Mucosa of rectum (tissue), 2 donors: ENCODE results near the gene RHCG.
"Not testable (repeated sequence)": the region's sequence is repeated elsewhere in the genome, so short reads cannot be mapped to it uniquely, and the experiment has no call there.

Experiments used
- H3K27ac ChIP-seq, 2 donors: one replicate each; pipeline ENCODE4 v1.7.0; 2013; ENCODE audit warnings: inconsistent platforms in 2 of 2, low read depth in 2 of 2, low read length in 2 of 2
- H3K27me3 ChIP-seq, 2 donors: one replicate each; pipeline ENCODE4 v1.7.0; 2013; ENCODE audit warnings: low read length in 2 of 2; ENCODE audit not compliant: control insufficient read depth in 2 of 2, insufficient read depth in 2 of 2
- H3K36me3 ChIP-seq, 2 donors: one replicate each; pipeline ENCODE4 v1.7.0; 2013; ENCODE audit warnings: low read length in 2 of 2; ENCODE audit not compliant: control insufficient read depth in 2 of 2, insufficient read depth in 2 of 2
- H3K4me1 ChIP-seq, 2 donors: one replicate each; pipeline ENCODE4 v1.7.0; 2013; ENCODE audit warnings: low read length in 2 of 2, mild to moderate bottlenecking in 1 of 2; ENCODE audit not compliant: control insufficient read depth in 2 of 2, insufficient read depth in 2 of 2
- H3K4me3 ChIP-seq, 2 donors: one replicate each; pipeline ENCODE4 v1.7.0; 2013; ENCODE audit warnings: low read length in 2 of 2
- H3K9ac ChIP-seq, 2 donors: one replicate each; pipeline ENCODE4 v1.7.0; 2013; ENCODE audit warnings: low read length in 2 of 2, low read depth in 1 of 2, mild to moderate bottlenecking in 1 of 2
- H3K9me3 ChIP-seq, 2 donors: one replicate each; pipeline ENCODE4 v1.7.0; 2013; ENCODE audit warnings: low read length in 2 of 2; ENCODE audit not compliant: control insufficient read depth in 2 of 2
- donor health status: healthy.
- donor health status: Normal muscosa, but diverticular disease.

RHCG gene

DNA sequence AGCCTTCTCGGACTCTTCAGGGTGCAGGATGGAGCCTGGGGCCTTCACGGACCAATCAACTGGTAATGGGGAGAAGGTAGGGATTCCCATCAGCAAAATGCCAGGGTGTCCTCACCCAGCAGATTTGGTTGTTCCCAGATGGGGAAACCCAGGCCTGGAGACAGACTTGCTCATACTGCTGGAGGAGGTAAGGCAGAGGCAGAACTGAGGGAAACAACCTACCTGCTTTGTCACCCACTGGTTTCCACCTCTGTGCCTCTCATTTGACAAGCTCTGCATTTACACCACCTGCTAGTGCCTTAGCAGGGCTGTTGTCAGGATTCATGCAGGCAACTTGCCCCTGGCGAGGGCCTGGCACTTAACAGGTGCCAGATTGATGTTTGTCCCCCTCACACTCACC, 15.9 kb downstream of the RHCG start:
- Histone ChIP-seq H3K36me3 (no peaks in the 10 kb centered on the region), H3K4me3 (no peak overlapping the region), H3K27ac (no peak overlapping the region), H3K9me3 (no peaks in the 10 kb centered on the region), H3K27me3 (peaks cover 0 to 9% of the 10 kb centered on the region in 2 donors), H3K4me1 (no peaks in the 10 kb centered on the region), H3K9ac (no peak overlapping the region)

DNA sequence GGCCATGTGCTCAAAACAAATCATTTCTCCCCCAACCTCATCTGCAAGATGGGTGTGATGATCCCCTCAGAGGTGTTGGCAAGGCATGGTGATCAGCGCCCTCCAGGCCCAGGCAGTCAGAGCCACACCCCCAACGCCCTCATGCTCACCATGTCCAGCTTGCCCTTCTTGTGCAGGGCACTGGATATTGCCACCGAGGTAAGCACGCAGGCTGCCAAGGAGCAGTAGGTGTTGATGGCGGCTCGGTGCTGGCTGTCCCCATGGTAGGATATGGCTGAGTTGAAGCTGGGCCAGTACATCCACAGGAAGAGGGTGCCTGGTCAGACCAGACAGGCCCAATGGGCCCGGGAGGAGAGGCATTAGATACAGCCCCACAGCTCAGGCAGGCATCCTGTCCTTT, 17.2 kb downstream of the RHCG start:
- no peaks in the 10 kb centered on the region for H3K4me1 ChIP-seq
- H3K4me3 ChIP-seq: no peak overlapping the region
- H3K9ac ChIP-seq: no peak overlapping the region
- peaks cover 0 to 9% of the 10 kb centered on the region in 2 donors for H3K27me3 ChIP-seq
- H3K27ac ChIP-seq: no peak overlapping the region
- H3K9me3 ChIP-seq: no peaks in the 10 kb centered on the region
- no peaks in the 10 kb centered on the region for H3K36me3 ChIP-seq

DNA sequence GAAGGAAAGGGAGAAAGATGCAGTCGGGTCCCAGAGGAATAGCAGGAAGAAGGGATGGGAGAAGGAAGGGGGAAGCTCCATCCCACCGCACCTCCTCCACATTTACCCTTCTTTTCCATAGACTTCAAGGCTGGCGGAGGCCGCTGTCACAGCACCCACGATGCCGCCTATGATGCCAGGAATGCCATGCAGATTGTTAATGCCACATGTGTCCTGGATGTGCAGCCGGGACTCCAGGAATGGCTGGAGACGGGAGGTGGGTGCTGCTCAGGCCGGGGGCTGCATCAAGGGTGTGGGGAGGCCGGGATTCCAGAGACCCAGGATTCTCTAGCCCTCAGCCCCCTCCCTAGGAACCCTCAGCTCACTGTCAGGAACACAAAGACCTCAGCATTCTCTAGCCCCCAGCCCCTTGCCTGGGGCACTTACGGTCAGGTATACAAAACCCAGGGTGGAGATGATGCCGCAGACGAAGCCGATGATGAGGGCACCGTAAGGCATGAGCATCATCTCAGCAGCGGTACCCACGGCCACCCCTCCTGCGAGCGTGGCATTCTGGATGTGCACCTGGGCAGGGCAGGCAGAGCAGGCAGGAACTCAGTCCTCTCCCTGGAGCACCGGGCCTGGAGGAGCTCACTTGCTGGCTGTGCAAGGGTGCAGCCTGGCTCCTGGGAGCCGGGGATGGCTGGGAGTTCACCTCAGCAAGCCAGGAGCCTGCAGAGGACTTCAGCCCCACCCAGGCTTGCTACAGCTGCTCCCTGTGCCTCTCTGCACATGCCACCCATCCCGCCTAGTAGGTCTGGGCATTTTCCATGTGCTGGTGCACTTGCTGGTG, 18.8 kb downstream of the RHCG start:
- Histone ChIP-seq H3K9me3 (no peaks in the 10 kb centered on the region), H3K27ac (no peak overlapping the region)

DNA sequence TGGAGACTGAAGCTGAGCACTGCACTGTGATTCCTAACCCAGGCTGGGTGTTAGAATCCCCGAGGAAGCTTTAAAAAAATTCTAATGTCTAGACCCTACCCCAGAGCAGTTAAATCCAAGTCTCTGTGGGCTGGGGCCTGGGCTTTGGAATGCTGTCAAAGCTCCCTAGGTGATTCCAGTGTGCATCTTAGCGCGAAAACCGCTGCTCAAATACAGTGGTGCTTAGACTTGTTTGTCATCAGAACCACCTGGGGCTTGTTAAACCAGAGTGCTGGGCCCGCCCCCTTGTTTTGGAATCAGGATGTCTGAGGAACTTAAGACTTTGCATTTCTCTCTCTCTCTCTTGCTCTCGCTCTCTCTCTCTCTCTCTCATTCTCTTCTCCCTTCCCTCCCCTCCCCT, 20.7 kb downstream of the RHCG start:
- Histone ChIP-seq H3K9me3 (no peaks in the 10 kb centered on the region), H3K36me3 (no peaks in the 10 kb centered on the region), H3K4me3 (no peak overlapping the region), H3K27me3 (peaks cover 5 to 15% of the 10 kb centered on the region in 2 donors), H3K9ac (no peak overlapping the region), H3K27ac (no peak overlapping the region), H3K4me1 (no peaks in the 10 kb centered on the region)

More for the DNA sequence above, 18.8 kb downstream of the RHCG start:
- Histone ChIP-seq H3K9ac (no peak overlapping the region), H3K36me3 (no peaks in the 10 kb centered on the region), H3K4me3 (no peak overlapping the region), H3K4me1 (no peaks in the 10 kb centered on the region), H3K27me3 (peaks cover 0 to 14% of the 10 kb centered on the region in 2 donors)

DNA sequence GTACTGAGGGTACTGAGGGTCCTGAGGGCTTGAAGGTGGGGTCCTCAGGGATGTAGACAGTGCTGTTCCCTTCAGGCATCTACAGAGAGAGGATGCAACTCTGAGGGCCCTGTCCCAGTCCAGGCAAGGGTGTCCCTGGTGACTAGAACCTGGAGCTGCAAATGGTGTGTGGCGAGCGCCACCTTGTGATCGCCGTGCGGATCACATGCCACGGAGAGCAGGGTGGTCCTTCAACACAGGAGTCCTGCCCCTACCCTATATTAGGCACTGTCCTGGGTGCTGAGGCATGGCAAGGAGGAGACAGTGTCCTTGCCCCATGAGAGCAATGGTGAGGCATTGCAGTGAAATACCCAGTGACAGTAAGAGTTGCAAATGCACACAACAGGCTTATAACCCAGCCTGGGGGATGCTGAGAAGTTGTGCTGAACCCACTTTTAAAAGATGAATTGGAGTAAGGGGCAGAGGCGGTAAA, 23.6 kb downstream of the RHCG start:
- H3K27ac ChIP-seq: no peak overlapping the region
- no peaks in the 10 kb centered on the region for H3K36me3 ChIP-seq
- H3K4me1 ChIP-seq: no peaks in the 10 kb centered on the region
- H3K4me3 ChIP-seq: no peak overlapping the region
- H3K9ac ChIP-seq: no peak overlapping the region
- no peaks in the 10 kb centered on the region for H3K9me3 ChIP-seq
- H3K27me3 ChIP-seq: peaks cover 11 to 14% of the 10 kb centered on the region in 2 donors

DNA sequence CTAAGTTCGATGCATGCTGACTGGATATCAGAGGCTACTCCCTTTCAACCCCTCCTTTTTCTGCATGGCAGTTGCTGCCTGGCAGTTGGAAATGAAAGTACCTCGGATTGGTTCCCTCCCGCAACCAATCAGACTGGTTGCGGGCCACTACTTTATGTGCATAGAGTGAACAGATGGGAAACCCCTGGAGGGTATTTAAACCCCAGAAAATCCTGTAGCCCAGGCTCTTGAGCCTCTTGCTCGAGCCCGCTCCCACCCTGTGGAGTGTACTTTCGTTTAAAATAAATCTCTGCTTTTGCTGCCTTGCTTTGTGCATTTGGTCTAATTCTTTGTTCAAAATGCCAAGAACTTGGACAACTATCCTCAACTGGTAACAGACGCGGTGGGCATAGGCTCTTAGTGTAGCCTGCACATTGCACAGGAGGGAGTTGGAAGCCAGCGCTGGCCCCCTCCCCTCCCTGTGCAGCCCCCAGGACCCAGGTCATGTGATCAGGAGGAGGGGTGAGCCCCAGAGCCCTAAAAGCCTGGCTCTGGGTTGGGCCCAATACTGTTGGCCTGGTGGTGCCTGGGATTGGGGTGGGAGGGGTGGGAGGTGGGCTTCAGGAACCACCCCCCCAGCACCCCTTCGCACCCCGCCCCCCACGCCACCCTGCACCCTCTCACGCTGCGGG, 26.8 kb downstream of the RHCG start:
- H3K27ac ChIP-seq: no peak overlapping the region
- H3K36me3 ChIP-seq: no peaks in the 10 kb centered on the region
- no peaks in the 10 kb centered on the region for H3K9me3 ChIP-seq
- peaks cover 11% of the 10 kb centered on the region in 2 donors for H3K27me3 ChIP-seq
- H3K4me3 ChIP-seq: no peak overlapping the region
- no peak overlapping the region for H3K9ac ChIP-seq
- H3K4me1 ChIP-seq: no peaks in the 10 kb centered on the region

DNA sequence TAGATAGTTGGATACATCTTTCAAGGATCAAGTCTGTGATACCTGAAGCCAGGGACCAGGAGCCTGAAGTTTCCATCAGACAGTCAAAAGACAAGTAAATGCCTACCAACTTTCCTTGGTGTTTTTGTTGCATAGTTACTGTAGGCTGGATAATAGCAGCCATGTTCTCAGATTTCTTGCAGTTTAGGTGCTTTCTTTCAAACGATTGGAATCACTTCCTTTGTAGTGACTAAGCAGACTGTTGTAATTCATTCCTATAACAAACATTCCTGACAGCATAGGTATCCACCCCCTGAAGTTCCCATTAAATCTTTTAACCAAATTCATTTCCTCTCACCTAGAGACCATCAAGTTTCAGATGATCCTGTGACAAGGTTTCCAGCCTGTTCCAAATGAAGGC, 27.6 kb downstream of the RHCG start:
- not testable (repeated sequence) for H3K27ac ChIP-seq, H3K4me3 ChIP-seq, H3K9me3 ChIP-seq, H3K36me3 ChIP-seq, H3K9ac ChIP-seq, H3K4me1 ChIP-seq
- H3K27me3 ChIP-seq: peaks cover 11% of the 10 kb centered on the region in 2 donors

DNA sequence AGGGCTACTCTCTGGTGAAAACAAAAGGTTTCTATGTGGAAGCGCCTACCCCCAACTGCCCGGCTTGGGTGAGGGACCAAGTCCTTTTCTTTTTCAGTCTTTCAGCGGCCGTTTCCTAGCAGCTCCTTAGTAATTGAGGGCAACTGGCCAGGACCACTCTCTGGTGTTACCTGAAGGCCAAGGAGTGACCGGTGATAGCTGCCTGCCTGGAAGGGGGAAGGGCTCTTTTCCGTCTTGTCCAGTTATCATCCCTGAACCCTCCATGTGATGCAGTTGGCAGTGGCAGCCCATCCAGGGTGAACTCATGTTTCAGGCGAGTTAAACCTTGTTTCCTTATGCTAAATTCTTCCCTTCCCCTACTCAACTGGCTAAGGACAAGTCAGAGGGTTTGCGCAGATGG, 33.3 kb downstream of the RHCG start:
- no peaks in the 10 kb centered on the region for H3K36me3 ChIP-seq
- H3K27me3 ChIP-seq: no peaks in the 10 kb centered on the region
- peaks cover 3 to 4% of the 10 kb centered on the region in 2 donors for H3K4me1 ChIP-seq
- H3K27ac ChIP-seq: no peak overlapping the region
- H3K4me3 ChIP-seq: no peak overlapping the region
- no peak overlapping the region for H3K9ac ChIP-seq
- no peaks in the 10 kb centered on the region for H3K9me3 ChIP-seq

DNA sequence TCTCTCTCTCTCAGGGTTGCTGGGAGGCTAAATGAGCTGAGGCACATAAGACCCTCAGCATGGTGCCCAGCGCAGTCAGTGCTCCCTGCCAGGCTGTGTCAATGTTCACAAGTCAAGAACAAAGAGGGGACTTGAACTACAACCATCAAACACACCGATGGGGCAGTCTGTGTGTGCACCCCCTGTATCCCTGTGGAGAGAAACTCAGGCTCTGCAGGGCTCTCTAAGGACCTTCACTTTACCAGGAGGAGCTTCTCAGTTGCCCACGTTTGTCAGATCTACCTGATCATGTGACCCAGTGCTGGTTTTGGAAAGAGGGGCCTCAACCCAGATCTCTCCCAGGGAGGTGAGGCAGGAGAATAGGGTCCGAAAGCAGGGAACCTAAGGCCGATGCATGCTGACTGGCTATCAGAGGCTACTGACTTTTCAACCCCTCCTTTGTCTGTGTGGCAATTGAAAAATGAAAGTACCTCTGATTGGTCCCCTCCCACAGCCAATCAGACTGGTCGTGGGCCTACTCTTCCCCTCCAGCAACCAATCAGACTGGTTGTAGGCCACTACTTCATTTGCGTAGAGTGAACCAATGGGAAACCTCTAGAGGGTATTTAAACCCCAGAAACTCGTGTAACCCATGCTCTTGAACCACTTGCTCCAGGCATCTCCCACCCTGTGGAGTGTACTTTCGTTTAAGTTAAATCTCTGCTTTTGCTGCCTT, 34.0 kb downstream of the RHCG start:
- Histone ChIP-seq H3K9me3 (peaks cover 0 to under 1% of the 10 kb centered on the region in 2 donors), H3K4me1 (peaks cover 3 to 4% of the 10 kb centered on the region in 2 donors), H3K27me3 (no peaks in the 10 kb centered on the region), H3K4me3 (no peak overlapping the region), H3K9ac (no peak overlapping the region), H3K27ac (no peak overlapping the region), H3K36me3 (no peaks in the 10 kb centered on the region)

DNA sequence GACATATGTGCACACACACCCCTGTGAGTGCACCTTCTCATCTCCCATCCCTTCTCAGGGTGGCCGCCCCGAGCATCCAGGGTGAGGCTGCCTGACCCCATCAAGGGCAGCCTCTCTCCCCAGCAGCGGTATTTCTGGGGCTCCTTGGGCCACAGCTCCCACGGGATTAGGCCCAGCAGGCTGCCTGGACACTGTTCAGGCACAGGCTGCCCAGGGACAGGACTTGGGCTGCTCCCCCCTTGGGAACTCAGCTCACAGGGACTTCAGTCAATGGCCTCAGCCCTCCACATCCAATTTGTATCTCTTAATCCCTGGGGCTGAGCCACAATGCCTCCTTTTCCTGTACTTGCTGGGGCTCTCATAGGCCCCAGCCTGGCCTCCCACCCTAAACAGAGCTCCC, 35.0 kb downstream of the RHCG start:
- H3K27ac ChIP-seq: no peak overlapping the region
- H3K36me3 ChIP-seq: no peaks in the 10 kb centered on the region
- H3K4me3 ChIP-seq: no peak overlapping the region
- peaks cover 0 to 2% of the 10 kb centered on the region in 2 donors for H3K9me3 ChIP-seq
- H3K27me3 ChIP-seq: no peaks in the 10 kb centered on the region
- no peak overlapping the region for H3K9ac ChIP-seq
- peaks cover 3 to 4% of the 10 kb centered on the region in 2 donors for H3K4me1 ChIP-seq
